NT2/D1 (cell line): ENCODE data around the gene SNX18.

Source experiments
- SUZ12 ChIP-seq: IDR thresholded peaks from 2 replicates; pipeline ENCODE4 v1.6.1; 2011; ENCODE audit not compliant: insufficient read length, insufficient read depth; ENCODE audit errors: extremely low read depth
- YY1 ChIP-seq: IDR thresholded peaks from 2 replicates; pipeline ENCODE4 v1.6.1; 2011; ENCODE audit not compliant: insufficient read length, insufficient read depth

DNA sequence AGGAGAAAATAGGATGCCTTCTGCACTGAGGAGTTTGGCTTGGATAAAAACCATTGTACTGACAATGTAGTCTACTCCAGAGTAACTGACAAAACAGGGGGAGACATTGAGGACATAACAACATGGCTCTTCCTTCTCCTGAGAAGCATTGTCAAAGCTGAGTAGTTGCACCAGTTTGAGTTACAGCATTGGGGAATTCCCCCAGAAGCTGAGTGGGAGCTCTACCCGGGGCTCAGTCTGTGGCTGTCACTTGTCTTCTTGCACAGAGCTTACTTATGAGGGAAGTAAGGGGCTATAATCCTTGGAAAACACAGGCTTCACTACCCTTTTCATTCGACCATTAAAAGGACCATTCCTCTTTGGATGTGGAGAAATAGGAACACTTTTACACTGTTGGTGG, 40.9 kb upstream of the SNX18 start:
- TF ChIP-seq YY1 = no peak
- no peak for TF ChIP-seq SUZ12
